ENCODE measurements around the gene TSSK2. TPM values are rescaled to one million over a fixed set of nuclear protein-coding genes. Genes with fewer than 3 reads are reported as not detected.

The TSSK2 gene
- total RNA-seq, 4 donors from 2014 or later = not detected

DNA sequence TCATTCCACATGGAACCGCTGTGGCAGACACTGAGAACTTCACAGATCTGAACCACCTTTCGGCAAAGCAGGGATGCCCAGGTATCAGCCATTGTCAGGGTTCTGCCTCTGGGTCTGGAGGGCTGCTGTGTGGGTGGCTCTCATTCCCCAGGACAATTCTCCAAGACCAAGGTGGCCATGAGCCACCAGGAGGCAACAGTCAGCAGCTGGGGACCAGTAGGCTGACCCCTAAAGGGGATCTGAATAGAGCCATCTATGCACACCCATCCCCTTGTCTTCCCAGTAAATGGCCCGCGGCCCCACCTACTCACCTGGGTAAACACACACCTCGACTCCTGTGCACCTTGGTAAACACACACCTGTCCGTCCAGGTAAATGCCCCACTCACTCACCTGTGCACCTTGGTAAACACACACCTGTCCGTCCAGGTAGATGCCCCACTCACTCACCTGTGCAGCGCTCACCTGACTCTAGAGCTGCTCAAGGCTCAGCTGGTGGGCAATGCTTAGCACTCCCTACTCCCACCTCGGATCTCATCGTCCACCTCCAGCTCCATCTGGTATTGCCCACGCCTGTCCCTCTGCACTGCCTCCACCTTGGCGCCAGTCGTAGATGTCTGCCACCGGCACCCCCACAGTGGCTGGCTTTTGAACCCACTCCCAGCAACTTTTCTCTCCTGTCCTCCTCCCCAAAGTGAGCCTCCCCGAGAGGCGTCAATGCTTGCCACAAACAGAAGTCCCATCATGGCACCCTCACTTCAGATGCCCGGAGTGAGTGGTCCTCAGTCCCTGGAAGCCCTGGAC lies 37.2 kb downstream of the TSSK2 start:
- WGBS, 2 donors = 65 to 77% methylated on average over 17 of the region's 17 CpGs
- H3K4me3 ChIP-seq (ENCODE audit: low read depth, poor library complexity, severe bottlenecking) = no peak overlapping the region
- intact Hi-C loops (cut with DNase I; ENCODE audit: low total_unique reads) = no loop called here
- DNase-seq (ENCODE audit: low spot score in 2 of 2) = no peak
- TF ChIP-seq POLR2A (IDR thresholded peaks at IDR 0.05) = no peak
- TF ChIP-seq, protein P1, sequence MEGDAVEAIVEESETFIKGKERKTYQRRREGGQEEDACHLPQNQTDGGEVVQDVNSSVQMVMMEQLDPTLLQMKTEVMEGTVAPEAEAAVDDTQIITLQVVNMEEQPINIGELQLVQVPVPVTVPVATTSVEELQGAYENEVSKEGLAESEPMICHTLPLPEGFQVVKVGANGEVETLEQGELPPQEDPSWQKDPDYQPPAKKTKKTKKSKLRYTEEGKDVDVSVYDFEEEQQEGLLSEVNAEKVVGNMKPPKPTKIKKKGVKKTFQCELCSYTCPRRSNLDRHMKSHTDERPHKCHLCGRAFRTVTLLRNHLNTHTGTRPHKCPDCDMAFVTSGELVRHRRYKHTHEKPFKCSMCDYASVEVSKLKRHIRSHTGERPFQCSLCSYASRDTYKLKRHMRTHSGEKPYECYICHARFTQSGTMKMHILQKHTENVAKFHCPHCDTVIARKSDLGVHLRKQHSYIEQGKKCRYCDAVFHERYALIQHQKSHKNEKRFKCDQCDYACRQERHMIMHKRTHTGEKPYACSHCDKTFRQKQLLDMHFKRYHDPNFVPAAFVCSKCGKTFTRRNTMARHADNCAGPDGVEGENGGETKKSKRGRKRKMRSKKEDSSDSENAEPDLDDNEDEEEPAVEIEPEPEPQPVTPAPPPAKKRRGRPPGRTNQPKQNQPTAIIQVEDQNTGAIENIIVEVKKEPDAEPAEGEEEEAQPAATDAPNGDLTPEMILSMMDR (IDR thresholded peaks at IDR 0.05) = no peak

DNA sequence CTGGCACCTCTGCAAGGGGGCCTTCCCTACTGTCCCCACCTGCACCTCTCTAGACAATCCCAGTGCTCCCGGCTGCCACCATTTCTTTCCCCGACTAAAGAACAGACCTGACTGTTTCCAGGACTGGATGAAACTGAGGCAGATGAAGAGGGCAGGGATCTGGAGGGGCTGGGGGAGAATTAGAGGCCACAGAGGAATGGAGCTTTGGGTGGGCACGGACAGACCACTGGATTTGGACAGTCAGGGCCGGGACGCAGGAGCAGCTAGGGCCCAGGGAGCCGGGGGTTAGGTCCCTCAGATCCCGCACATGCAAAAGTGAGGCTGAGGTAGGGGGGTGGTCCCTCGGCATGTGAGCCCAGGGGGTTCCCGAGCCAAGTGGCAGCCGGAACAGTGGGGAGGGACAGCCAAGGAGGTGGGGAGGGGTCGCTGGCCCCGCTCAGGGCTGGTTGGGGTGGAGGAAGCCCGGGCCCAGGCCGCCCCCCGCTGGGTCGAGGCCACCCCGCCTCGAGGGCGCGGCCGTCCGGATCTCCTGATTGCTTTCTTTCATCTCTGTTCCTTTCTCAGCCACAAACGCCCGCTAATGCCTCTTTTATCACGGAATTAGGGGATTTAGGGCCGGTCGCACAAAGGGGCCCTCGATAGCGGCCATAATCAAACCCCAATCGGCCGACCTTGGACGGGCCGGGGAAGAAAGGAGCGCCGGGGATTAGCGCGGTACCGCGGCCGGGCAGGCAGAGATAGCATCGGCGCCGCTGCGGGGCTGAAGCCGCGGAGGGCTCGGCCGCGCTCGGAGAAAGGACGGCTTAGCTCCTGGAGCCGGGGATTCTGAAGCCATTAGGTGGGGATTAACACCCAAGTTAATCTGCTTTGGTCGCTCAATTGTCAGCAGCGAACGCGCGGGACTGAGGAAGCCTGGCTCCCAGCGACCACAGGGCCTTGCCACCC lies 38.2 kb downstream of the TSSK2 start:
- 5 to 8% methylated on average over 41 to 58 of the region's 58 CpGs for WGBS, 2 donors
- intact Hi-C loops (cut with DNase I; ENCODE audit: low total_unique reads) = no loop called here
- TF ChIP-seq POLR2A (IDR thresholded peaks at IDR 0.05) = no peak
- TF ChIP-seq, protein P1 (IDR thresholded peaks at IDR 0.05) = no peak
- DNase-seq (ENCODE audit: low spot score in 2 of 2) = no peak
- no peak overlapping the region for H3K4me3 ChIP-seq (ENCODE audit: low read depth, poor library complexity, severe bottlenecking)

DNA sequence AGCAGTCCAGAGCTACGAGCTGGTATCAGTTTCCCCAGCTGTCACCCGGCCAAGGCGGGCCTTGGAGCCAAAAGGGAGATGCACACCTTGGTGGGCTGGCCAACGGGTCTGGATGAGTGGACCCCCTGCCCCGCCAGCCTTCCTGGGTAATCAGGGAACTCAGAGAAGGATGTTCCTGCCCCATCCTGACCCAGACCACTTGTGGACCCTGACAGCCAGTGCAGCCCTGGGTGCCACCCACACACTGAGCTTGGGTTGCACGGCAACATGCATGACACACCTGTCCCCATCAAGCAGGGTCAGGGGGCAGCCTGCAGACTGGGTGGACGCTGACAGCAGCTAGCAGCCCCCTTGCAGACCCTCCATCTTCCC lies 38.8 kb downstream of the TSSK2 start:
- intact Hi-C loops (cut with DNase I; ENCODE audit: low total_unique reads) = no loop called here
- TF ChIP-seq POLR2A (IDR thresholded peaks at IDR 0.05) = no peak
- TF ChIP-seq, protein P1 (IDR thresholded peaks at IDR 0.05) = no peak
- WGBS, 2 donors = 49 to 60% methylated on average over 6 to 7 of the region's 7 CpGs
- DNase-seq (ENCODE audit: low spot score in 2 of 2) = no peak
- H3K4me3 ChIP-seq (ENCODE audit: low read depth, poor library complexity, severe bottlenecking) = no peak overlapping the region

DNA sequence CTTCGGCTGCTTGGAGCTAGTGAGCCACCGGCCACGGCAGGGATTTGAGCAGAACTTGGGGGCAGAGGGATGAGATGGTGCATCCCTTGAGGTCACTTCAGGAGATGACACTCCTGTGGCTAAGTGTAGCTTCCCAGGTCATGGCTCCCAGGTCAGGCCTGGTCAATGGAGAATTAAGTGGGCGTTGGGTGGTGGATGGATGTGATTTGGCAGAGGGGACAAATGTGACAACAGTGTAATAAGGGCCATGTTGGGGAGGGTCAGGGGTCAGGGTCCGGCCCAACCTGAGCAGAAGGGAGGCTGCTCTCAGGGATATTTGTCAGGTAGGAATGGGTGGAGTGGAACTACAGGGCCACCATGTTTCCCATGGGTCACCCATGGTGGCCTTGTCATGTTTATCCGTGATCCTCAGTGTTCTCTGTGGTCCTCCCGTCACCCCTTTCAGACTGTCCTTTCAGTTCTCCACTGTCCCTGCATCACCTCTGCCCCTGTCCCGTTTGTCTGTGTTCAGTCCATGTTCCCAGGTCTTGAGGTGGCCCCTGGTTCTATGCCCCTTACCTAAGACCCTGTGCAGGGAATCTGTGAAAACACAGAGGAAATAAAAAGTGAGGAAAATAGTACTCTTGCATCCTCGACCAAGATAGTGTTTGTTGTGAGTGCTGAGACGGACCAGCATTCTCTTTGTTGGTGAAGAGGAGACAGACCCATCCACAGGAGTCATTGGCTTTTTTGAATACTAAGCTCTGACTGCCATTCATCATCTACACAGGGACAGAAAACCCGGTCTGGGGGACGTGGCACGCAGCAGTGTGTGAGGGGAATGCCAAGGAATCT lies 41.3 kb downstream of the TSSK2 start:
- no peak for DNase-seq (ENCODE audit: low spot score in 2 of 2)
- WGBS, 2 donors = 36 to 41% methylated on average over 10 to 12 of the region's 13 CpGs
- intact Hi-C loops (cut with DNase I; ENCODE audit: low total_unique reads) = no loop called here
- TF ChIP-seq, protein P1 (IDR thresholded peaks at IDR 0.05) = no peak
- no peak for TF ChIP-seq POLR2A (IDR thresholded peaks at IDR 0.05)
- H3K4me3 ChIP-seq (ENCODE audit: low read depth, poor library complexity, severe bottlenecking) = peak overlapping the region; percentile 93
